ENCODE measurements around the gene PHYH. TPM values are rescaled to one million over a fixed set of nuclear protein-coding genes. Genes with fewer than 3 reads are reported as not detected.

The PHYH gene
- total RNA-seq, 2 donors from 2014 or later = 23.8 to 27.1 TPM

DNA sequence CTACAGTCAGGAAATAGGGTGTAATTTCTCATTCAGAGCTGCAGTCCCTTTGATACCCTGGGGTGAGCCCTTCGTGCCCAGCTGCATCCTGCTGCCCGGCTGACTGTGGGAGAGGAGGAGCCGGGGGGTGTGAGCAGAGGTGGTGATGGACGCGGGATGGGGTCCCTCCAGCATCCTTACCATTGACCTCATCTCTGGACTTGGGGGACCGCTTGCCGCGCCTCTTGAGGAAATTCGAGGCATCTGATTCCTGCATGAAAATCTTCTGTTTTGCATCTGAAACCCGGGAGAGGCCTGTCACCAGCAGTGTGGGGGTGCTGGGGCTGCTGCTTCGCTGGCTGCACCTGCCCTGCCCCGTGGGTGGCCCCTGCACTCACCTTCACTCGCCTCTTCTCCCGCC lies 66.5 kb downstream of the PHYH start:
- H3K4me3 ChIP-seq = no peak overlapping the region
- DNase-seq (ENCODE audit: low spot score) (no peak), ATAC-seq (ENCODE audit: insufficient number of reproducible peaks, low FRiP score, low read depth) (no peak)

DNA sequence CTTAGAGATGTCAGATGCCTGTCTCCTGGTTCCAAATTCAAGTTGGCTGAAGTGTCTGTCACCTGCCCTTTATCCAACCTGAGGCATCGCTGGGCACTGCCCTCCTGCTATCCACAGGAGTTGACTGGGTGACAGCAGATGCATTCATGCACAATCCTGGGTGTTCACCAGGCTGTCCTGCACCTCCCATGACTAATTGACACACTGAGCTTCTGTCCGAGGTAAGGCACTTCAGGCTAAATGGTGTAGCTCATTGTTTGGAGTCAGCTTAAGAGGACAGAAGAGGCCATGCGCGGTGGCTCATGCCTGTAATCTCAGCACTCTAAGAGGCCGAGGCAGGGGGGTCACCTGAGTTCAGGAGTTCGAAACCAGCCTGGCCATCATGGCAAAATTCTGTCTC lies 68.1 kb downstream of the PHYH start:
- TF ChIP-seq, protein P1, sequence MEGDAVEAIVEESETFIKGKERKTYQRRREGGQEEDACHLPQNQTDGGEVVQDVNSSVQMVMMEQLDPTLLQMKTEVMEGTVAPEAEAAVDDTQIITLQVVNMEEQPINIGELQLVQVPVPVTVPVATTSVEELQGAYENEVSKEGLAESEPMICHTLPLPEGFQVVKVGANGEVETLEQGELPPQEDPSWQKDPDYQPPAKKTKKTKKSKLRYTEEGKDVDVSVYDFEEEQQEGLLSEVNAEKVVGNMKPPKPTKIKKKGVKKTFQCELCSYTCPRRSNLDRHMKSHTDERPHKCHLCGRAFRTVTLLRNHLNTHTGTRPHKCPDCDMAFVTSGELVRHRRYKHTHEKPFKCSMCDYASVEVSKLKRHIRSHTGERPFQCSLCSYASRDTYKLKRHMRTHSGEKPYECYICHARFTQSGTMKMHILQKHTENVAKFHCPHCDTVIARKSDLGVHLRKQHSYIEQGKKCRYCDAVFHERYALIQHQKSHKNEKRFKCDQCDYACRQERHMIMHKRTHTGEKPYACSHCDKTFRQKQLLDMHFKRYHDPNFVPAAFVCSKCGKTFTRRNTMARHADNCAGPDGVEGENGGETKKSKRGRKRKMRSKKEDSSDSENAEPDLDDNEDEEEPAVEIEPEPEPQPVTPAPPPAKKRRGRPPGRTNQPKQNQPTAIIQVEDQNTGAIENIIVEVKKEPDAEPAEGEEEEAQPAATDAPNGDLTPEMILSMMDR (IDR thresholded peaks at IDR 0.05) = no peak
- no peaks in the 10 kb centered on the region for H3K27me3 ChIP-seq (replicated peaks; ENCODE audit: insufficient read depth)
- no peaks in the 10 kb centered on the region for H3K36me3 ChIP-seq
- H3K9me3 ChIP-seq = no peaks in the 10 kb centered on the region
- H3K4me1 ChIP-seq (ENCODE audit: control insufficient read depth in 1 of 2, low read depth in 2 of 2) = peaks cover 0 to 6% of the 10 kb centered on the region in 2 donors
- H3K4me3 ChIP-seq = no peak overlapping the region
- no peak for DNase-seq (ENCODE audit: low spot score)
- no peak for ATAC-seq (ENCODE audit: insufficient number of reproducible peaks, low FRiP score, low read depth)
- no peak overlapping the region for H3K27ac ChIP-seq

More for the DNA sequence above, 66.5 kb downstream of the PHYH start:
- Histone ChIP-seq H3K27ac (no peak overlapping the region), H3K27me3 (replicated peaks; ENCODE audit: insufficient read depth) (no peaks in the 10 kb centered on the region), H3K9me3 (no peaks in the 10 kb centered on the region), H3K4me1 (ENCODE audit: control insufficient read depth in 1 of 2, low read depth in 2 of 2) (no peaks in the 10 kb centered on the region), H3K36me3 (no peaks in the 10 kb centered on the region)
- TF ChIP-seq, protein P1 (IDR thresholded peaks at IDR 0.05) = no peak

DNA sequence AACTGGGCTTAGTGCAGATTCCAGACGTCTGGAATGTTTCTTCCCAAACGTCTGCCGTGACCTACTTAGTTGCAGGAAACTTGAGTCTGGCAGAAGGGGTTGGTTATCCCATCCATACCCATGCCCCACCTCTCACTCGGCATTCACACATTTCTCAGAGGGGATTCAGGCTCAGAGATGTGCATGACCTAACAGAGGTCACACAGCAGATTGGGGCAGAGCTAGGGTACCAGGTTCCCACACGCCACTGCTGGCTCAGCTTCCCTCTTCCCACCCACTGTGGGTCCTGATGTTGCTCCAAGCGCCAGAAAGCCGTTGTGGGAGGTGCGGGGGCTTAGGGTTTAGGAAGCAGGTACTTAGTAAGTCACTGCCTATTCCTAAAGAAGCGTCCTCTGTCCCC lies 68.7 kb downstream of the PHYH start:
- Histone ChIP-seq H3K9me3 (no peaks in the 10 kb centered on the region), H3K4me1 (ENCODE audit: control insufficient read depth in 1 of 2, low read depth in 2 of 2) (peaks cover 0 to 10% of the 10 kb centered on the region in 2 donors), H3K36me3 (no peaks in the 10 kb centered on the region), H3K27me3 (replicated peaks; ENCODE audit: insufficient read depth) (no peaks in the 10 kb centered on the region), H3K27ac (no peak overlapping the region), H3K4me3 (no peak overlapping the region)
- no peak for DNase-seq (ENCODE audit: low spot score)
- ATAC-seq (ENCODE audit: insufficient number of reproducible peaks, low FRiP score, low read depth) = no peak
- TF ChIP-seq, protein P1 (IDR thresholded peaks at IDR 0.05) = no peak

Other genes with a start within 250 kb of the PHYH start
- gene OPTN, start 199.9 kb downstream of the PHYH start, total RNA-seq = 10 to 100 TPM; 55.8 to 70.3 TPM
- gene MCM10, start 138.5 kb downstream of the PHYH start, total RNA-seq = under 1 TPM in 1 of 2 donors, not detected in 1; 0.27 TPM
- not detected for gene UCMA, start 65.7 kb downstream of the PHYH start, total RNA-seq
- gene SEPHS1, start 48.2 kb upstream of the PHYH start, total RNA-seq = 10 to 100 TPM; 24.8 to 68.6 TPM
- gene BEND7, start 228.9 kb upstream of the PHYH start, total RNA-seq = 10 to 100 TPM; 15.3 to 38.5 TPM

Measured in thoracic aorta (tissue), 2 donors.